Neural cell (in vitro differentiated cells): Measurements from ENCODE around the gene STK24.

Source experiments
- EP300 ChIP-seq: fragments of 450-650 bp; conservative IDR thresholded peaks from 2 replicates; pipeline ENCODE4 v1.6.1; 2014; ENCODE audit warnings: antibody characterized with exemption, mild to moderate bottlenecking, moderate library complexity; ENCODE audit not compliant: poor library complexity, severe bottlenecking
- POLR2AphosphoS5 ChIP-seq: IDR thresholded peaks from 2 replicates; pipeline ENCODE4 v1.6.1; 2012
- RAD21 ChIP-seq: fragments of 450-650 bp; conservative IDR thresholded peaks from 2 replicates; pipeline ENCODE4 v1.6.1; 2014; ENCODE audit warnings: antibody characterized with exemption, mild to moderate bottlenecking, moderate library complexity
- SMC3 ChIP-seq: fragments of 450-650 bp; conservative IDR thresholded peaks from 2 replicates; pipeline ENCODE4 v1.6.1; 2014; ENCODE audit warnings: antibody characterized with exemption, mild to moderate bottlenecking, moderate library complexity; ENCODE audit not compliant: poor library complexity
- TAF1 ChIP-seq: IDR thresholded peaks from 2 replicates; pipeline ENCODE4 v1.6.1; 2012; ENCODE audit warnings: low read depth
- TF ChIP-seq, protein P1 (sequence below): fragments of 450-650 bp; IDR thresholded peaks from 2 replicates; pipeline ENCODE4 v1.5.1; 2014; ENCODE audit warnings: antibody characterized with exemption, mild to moderate bottlenecking, moderate library complexity; ENCODE audit not compliant: poor library complexity, severe bottlenecking

DNA sequence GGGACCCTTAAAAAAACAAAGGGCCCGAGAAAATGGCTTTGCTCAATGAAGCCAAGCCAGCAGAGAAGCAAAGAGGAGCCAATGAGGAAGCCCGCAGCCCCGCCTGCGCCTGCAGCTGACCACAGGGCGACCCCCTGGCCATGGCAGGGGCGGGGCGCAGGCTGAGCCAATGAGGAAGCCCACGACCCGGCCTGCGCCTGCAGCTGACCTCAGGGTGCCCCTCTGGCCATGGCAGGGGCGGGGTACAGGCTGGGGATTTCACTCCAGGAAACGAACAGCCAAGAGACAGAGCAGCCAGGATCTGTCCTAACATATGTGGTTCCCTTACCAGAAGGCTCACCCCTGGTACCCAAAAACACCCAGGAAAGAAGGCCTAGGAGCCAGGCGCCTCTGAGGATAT is 101.4 kb downstream of the STK24 start:
- TF ChIP-seq, protein P1, sequence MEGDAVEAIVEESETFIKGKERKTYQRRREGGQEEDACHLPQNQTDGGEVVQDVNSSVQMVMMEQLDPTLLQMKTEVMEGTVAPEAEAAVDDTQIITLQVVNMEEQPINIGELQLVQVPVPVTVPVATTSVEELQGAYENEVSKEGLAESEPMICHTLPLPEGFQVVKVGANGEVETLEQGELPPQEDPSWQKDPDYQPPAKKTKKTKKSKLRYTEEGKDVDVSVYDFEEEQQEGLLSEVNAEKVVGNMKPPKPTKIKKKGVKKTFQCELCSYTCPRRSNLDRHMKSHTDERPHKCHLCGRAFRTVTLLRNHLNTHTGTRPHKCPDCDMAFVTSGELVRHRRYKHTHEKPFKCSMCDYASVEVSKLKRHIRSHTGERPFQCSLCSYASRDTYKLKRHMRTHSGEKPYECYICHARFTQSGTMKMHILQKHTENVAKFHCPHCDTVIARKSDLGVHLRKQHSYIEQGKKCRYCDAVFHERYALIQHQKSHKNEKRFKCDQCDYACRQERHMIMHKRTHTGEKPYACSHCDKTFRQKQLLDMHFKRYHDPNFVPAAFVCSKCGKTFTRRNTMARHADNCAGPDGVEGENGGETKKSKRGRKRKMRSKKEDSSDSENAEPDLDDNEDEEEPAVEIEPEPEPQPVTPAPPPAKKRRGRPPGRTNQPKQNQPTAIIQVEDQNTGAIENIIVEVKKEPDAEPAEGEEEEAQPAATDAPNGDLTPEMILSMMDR = no peak
- no peak for TF ChIP-seq POLR2AphosphoS5
- no peak for TF ChIP-seq SMC3
- no peak for TF ChIP-seq RAD21
- TF ChIP-seq EP300 = no peak
- no peak for TF ChIP-seq TAF1
